Cortex of kidney (tissue), 1 donor: ENCODE results near the gene TRIP10.
"Not testable (repeated sequence)": the region's sequence is repeated elsewhere in the genome, so short reads cannot be mapped to it uniquely, and the experiment has no call there.

Source experiments
- DNase-seq: peaks from one replicate; lab custom pipeline; 2025; lab: John Stamatoyannopoulos, UW

TRIP10 gene

DNA sequence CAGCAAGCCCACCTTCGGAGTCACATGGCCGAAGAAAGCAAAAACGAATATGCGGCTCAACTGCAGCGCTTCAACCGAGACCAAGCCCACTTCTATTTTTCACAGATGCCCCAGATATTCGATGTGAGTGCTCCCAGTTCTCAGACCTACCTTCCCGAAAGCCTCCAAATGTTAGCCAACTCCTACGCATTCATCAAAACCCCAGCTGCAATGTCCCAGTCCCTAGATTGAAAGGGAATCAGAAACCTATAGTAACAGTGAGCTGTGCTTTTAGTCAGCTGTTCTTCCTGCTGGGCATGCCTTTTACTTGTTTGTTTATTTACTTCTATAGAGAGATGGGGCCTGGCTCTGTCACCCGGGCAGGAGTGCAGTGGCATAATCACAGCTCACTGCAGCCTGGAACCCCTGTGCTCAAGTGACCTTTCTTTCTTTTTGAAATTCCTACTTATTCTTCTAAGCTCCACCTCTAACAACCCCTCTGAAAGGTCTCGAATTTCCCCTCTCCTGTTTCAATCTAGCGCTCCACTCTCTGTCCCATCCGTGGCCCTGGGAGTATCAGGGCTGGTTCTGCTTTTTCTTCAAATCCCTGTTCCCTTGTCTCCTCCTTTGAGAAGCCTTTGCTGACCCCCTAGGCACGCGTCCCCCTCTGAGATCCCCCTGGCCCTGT is 4.4 kb downstream of the TRIP10 start:
- DNase-seq = no peak

DNA sequence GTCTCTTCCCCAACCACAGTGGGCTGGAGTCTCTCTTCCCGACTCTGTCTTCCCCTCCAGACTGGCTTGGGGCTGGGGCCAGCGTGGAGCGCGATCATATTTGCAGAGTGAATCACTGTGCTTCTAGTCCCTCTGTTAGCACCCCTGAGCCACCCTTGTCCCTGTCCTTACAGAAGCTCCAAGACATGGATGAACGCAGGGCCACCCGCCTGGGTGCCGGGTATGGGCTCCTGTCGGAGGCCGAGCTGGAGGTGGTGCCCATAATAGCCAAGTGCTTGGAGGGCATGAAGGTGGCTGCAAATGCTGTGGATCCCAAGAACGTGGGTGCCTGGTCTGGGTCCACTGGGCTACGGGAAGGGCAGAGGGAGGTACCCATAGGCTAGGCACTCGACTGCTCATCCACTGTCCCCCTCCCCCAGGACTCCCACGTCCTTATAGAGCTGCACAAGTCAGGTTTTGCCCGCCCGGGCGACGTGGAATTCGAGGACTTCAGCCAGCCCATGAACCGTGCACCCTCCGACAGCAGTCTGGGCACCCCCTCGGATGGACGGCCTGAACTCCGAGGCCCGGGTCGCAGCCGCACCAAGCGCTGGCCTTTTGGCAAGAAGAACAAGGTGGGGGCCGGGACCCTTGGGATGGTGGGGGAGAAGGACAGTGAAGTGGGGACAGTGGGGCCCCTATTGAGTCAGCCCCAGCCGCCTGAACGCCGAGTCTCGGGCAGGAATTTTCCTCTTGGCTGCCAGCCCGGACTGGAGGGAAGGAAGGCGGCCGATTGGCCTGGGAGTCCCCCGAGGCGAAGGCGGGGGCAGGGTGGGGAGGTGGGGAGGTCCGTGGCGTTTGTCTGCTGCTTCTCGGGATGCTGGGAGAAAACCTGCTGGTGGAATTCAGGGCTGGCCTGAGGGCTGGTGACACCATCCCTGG is 5.2 kb downstream of the TRIP10 start:
- DNase-seq = no peak

DNA sequence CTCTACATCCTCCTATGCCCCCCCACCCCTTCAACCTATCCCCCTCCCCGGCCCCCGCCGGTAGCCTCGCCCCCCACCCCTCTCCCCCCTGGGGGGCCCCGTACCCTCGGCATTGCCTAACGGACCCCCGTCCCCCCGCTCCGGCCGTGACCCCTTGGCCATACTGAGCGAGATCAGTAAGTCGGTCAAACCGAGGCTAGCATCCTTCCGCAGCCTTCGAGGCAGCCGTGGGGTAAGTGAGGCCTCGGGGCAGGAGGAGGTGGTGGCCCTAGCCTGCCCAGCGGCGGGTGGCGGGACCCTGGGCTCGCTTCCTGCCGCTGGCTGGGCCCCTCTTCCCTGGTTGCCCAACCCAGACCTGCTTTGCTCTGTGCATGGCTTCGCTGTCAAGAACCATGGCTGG is 6.5 kb downstream of the TRIP10 start:
- DNase-seq = no peak

DNA sequence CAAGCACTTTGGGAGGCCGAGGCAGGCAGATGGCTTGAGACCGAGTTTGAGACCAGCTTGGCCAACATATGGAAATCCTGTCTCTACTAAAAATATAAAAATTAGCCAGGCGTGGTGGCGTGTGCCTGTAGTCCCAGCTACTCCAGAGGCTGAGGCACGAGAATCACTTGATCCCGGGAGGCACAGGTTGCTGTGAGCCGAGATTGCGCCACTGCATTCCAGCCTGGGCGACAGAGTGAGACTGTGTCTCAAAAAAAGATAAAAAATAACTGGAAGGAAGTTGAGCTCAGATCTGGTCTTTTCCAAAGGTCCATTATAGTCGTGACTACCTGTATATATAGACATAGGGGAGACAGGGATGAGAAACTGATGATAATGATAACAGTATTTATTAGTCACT is 9.1 kb downstream of the TRIP10 start:
- DNase-seq = not testable (repeated sequence)

GRCh38 chr19:6750062-6750461 is 10.6 kb downstream of the TRIP10 start:
- DNase-seq = no peak

- DNase-seq = no peak
Observed at GRCh38 chr19:6751189-6751588, 11.7 kb downstream of the TRIP10 start.

DNA sequence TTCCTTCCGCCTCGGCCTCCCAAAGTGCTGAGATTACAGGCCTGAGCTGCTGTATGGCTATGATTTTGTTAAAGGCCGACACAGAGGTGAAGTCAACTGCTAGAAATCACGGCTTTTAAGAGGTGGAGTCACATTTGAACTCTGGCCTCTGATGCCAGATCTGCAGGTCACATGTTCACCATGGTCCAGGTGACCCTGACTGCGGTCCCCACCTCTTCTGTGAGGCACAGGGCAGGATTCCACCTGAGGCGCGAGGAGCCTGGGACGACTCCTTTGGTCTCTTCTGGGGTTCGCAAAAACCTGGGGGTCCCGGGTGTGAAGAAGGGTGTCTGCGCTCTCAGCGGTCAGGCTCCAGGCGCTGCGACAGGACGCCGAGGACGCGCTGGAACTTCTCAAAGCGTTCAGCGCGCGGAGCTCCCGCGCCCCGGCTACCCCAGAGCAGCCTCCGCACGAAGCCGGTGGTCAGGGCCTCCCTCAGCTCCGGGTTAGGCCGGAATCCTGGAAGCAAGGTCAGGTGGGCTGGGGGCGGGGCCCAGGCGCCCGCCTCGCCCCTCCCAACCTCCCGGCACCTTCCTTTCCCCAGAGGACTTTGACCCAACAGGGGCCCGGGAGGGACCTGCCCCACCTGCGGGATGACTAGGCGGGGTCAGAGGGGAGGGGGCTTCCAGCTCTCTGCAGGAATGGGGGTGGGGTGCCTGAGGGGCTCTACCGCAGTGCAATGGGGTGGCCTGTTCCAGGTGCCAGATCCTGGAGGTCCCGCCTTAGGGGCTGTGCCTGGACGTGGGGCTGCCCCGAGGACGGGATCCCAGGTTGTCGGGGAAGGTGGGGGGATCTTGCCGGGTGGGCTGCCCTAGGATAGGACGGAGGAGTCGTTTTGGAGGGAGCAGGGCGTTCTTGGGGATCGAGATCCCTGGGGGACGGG is 13.0 kb downstream of the TRIP10 start:
- DNase-seq = no peak

DNA sequence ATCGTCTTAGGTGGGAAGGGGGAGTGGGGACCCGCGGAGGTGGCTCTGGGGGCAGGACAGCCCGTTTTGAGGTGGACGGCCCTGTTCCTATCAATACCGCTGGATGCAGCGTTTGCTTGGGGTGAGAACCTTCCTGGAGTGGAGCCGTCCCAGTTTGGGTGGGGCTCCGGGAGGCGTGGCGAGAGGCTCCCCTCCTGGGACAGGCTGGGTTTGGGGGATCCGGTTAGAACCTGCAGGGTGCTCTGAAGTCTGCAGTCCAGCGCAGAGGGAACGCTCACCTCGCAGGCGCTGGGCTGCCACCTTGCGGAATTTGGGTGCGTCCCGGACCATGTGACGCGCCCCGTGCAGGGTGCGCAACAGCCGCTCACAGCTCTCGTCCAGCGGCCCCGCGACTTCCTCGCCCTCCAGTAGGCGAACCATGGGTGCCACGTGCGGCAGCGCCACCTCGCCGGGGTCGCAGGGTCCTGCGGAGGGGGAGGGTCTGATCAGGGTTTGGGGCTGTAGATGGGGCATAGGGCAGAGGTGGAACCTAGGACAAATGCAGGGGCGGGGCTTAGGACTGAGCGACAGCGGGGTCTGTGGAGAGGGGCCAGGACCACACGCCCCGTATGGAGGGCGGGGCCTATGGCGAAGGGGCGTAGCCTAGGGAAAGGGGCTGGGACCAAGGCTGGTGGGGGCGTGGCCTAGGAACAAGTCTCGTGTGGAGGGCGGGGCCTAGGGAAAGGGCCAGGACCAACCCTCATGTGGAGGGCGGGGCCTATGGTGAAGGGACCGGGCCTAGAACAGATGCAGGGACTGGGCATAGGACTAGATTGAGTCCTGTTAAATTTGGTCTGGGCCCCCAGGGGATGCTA is 13.9 kb downstream of the TRIP10 start:
- no peak for DNase-seq

GRCh38 chr19:6754136-6754535 is 14.7 kb downstream of the TRIP10 start:
- DNase-seq = no peak

GRCh38 chr19:6754653-6755463 is 15.4 kb downstream of the TRIP10 start:
- DNase-seq = no peak

GRCh38 chr19:6760606-6761005 is 21.1 kb downstream of the TRIP10 start:
- DNase-seq = no peak

GRCh38 chr19:6761053-6761676 is 21.7 kb downstream of the TRIP10 start:
- DNase-seq = no peak

GRCh38 chr19:6762253-6762797 is 22.8 kb downstream of the TRIP10 start:
- DNase-seq = not testable (repeated sequence)

GRCh38 chr19:6765738-6766356 is 26.4 kb downstream of the TRIP10 start:
- DNase-seq = no peak

DNA sequence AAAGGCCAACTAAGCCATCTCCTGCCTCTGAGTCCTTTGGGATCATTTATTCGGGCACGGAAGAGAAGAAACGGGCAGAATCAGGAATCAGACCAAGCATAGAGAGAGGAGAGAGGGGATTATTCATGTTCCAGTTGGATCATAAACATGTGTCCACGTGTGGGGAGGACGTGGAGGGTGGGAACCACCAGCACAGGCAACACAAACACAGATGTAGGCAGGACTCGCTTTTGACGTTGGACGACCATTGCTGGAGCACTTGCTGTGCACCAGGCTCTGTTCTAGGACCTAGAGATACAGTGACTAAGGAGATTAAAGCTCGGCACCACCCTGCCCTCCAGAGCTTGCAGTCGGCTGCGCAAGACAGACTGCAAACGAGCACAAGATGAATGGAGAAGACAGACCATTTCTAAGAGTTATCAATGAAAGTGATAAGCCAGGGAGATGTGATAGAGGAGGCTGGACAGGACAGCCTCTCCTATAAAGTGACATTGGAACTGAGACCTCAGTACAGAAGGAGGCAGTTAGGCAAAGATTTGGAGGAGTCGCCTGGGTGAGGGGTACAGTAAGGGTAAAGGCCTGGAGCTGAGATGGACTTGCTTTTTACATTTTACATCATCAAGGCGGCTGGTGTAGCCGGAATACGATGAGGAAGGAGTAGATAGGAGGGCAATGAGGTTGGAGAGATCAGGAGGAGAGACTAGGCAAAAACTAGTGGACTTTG is 27.0 kb downstream of the TRIP10 start:
- no peak for DNase-seq

GRCh38 chr19:6767081-6767356 is 27.5 kb downstream of the TRIP10 start:
- DNase-seq = no peak

GRCh38 chr19:6767357-6768235 is 28.1 kb downstream of the TRIP10 start, which contains the start of gene SH2D3A:
Gene SH2D3A (minus strand): TSS chr19:6767435. CDS start chr19:6763748, 3,687 bp downstream.
- DNase-seq = no peak
